Tibial nerve (tissue), 4 donors: ENCODE data around the gene GSG1L. TPM values are rescaled to one million over a fixed set of nuclear protein-coding genes. Genes with fewer than 3 reads are reported as not detected.

ENCODE experiments used
- DNase-seq, 2 donors: peaks; one replicate each; pipeline ENCODE4 v3.0.0-alpha.2; 2019; ENCODE audit warnings: low spot score in 2 of 2
- H3K27ac ChIP-seq, 4 donors: fragments of 200-600 bp; sonication (generic) in 3 of 4; one replicate each; pipeline ENCODE4 v1.5.1; 2017 to 2019; ENCODE audit warnings: mild to moderate bottlenecking in 1 of 4
- H3K27me3 ChIP-seq, 2 donors: fragments of 200-600 bp; sonication (generic) in 1 of 2; one replicate each; pipeline versions ENCODE4 v1.5.1 to v1.6.0; 2017 to 2019
- H3K36me3 ChIP-seq, 3 donors: fragments of 200-600 bp; sonication (generic); one replicate each; pipeline ENCODE4 v1.5.1; 2018 to 2019
- H3K4me1 ChIP-seq, 4 donors: fragments of 200-600 bp; sonication (generic) in 3 of 4; one replicate each; pipeline ENCODE4 v1.5.1; 2017 to 2019
- H3K4me3 ChIP-seq, 4 donors: fragments of 200-600 bp; sonication (generic) in 3 of 4; one replicate each; pipeline ENCODE4 v1.5.1; 2017 to 2019; ENCODE audit warnings: mild to moderate bottlenecking in 1 of 4, moderate library complexity in 1 of 4
- H3K9me3 ChIP-seq, 4 donors: fragments of 200-600 bp; sonication (generic) in 3 of 4; one replicate each; pipeline ENCODE4 v1.5.1; 2017 to 2019
- EP300 ChIP-seq, 2 donors: sonication (generic); formaldehyde crosslinking; IDR thresholded peaks; one replicate each; pipeline ENCODE4 v1.6.1; 2017; ENCODE audit warnings: antibody characterized with exemption in 2 of 2, mild to moderate bottlenecking in 1 of 2
- POLR2A ChIP-seq, 2 donors: fragments of 450-650 bp; IDR thresholded peaks; one replicate each; pipeline ENCODE4 v1.6.1; 2017; ENCODE audit warnings: antibody characterized with exemption in 2 of 2, mild to moderate bottlenecking in 2 of 2, moderate library complexity in 2 of 2
- WGBS, 2 donors: methylation state at CpG; one replicate each; pipeline ENCODE4 v1.1.5; 2018; 5-methylcytosine and 5-hydroxymethylcytosine counted together
- total RNA-seq, 4 donors: library from RNA; depleted of rRNA; stranded (reverse); fragments of >200 nt; gene quantifications; one replicate each; pipeline ENCODE4 v1.1.0, GENCODE V29; 2016
- TF ChIP-seq, protein P1 (sequence below), 5 experiments: fragments of 200-600 bp in 3 of 5; fragments of 450-650 bp in 2 of 5; sonication (generic) in 3 of 5; IDR thresholded peaks; one replicate each; pipeline ENCODE4 v1.5.1; 2016 to 2019; ENCODE audit warnings: antibody characterized with exemption in 5 of 5, mild to moderate bottlenecking in 3 of 5, moderate library complexity in 2 of 5

Gene GSG1L
- total RNA-seq, 4 donors from 2014 or later: not detected

DNA sequence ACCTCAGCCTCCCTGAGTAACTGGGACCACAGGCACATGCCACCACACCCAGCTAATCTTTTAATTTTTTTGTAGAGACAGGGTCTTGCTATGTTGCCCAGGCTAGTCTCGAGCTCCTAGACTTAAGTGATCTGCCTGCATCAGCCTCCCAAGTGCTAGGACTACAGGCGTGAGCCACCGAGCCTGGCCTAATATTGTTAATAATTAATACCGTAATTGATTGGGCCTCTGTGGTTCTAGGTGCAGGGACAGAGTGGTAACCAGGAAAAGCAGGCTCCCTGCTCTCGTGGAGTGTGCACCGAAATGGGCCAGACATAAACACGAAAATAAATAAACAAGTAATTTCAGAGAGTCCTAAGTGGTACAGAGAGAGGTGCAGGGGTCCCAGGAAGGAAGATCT, 241.0 kb downstream of the GSG1L start:
- no peak overlapping the region for H3K27ac ChIP-seq
- no peaks in the 10 kb centered on the region for H3K9me3 ChIP-seq
- H3K27me3 ChIP-seq: no peaks in the 10 kb centered on the region
- no peak overlapping the region for H3K4me3 ChIP-seq
- DNase-seq: no peak
- WGBS, 2 donors: 78 to 84% methylated on average over 7 of the region's 7 CpGs
- TF ChIP-seq POLR2A (IDR thresholded peaks at IDR 0.05) (no peak), EP300 (IDR thresholded peaks at IDR 0.05) (no peak)
- no peaks in the 10 kb centered on the region for H3K4me1 ChIP-seq
- no peaks in the 10 kb centered on the region for H3K36me3 ChIP-seq

DNA sequence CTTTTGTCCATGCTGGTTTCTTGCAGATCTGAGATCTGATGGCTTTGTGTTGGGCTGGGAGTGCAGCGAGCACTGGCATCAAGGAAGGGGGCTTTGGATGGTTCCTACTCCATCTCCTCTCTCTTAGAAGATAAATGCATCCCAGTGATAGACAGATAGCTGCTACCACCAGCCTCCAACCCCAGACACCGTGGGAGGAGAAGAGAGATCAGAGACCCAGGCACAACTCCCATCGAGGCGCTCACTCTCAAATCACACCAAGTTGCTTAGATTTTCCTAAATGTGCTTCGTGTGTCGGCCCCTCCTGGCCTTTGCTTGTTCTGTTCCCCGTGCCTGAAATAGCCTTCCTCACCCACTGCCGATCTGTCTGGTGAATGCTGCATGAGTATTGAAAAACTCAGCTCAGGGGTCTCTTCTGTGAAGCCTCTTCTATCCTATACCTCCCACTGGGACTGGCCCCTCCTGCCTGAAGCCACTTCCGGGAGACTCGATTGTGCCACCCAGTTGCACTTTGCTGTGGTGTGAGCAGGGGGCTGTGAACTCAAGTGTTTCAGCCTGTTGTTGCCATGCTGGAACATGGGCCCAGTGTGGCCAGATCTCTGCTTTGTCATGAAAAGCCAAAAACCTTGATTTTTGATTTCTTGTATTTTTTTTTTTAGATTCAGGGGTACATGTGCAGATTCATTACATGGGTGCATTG, 242.7 kb downstream of the GSG1L start:
- H3K27me3 ChIP-seq: no peaks in the 10 kb centered on the region
- H3K4me1 ChIP-seq: peaks cover 0 to 4% (median 0%) of the 10 kb centered on the region in 4 donors
- no peak overlapping the region for H3K4me3 ChIP-seq
- TF ChIP-seq POLR2A (IDR thresholded peaks at IDR 0.05) (no peak), EP300 (IDR thresholded peaks at IDR 0.05) (no peak)
- TF ChIP-seq, protein P1, sequence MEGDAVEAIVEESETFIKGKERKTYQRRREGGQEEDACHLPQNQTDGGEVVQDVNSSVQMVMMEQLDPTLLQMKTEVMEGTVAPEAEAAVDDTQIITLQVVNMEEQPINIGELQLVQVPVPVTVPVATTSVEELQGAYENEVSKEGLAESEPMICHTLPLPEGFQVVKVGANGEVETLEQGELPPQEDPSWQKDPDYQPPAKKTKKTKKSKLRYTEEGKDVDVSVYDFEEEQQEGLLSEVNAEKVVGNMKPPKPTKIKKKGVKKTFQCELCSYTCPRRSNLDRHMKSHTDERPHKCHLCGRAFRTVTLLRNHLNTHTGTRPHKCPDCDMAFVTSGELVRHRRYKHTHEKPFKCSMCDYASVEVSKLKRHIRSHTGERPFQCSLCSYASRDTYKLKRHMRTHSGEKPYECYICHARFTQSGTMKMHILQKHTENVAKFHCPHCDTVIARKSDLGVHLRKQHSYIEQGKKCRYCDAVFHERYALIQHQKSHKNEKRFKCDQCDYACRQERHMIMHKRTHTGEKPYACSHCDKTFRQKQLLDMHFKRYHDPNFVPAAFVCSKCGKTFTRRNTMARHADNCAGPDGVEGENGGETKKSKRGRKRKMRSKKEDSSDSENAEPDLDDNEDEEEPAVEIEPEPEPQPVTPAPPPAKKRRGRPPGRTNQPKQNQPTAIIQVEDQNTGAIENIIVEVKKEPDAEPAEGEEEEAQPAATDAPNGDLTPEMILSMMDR (IDR thresholded peaks at IDR 0.05): no peak
- H3K36me3 ChIP-seq: no peaks in the 10 kb centered on the region
- 79 to 87% methylated on average over 10 of the region's 10 CpGs for WGBS, 2 donors
- no peak overlapping the region for H3K27ac ChIP-seq
- H3K9me3 ChIP-seq: no peaks in the 10 kb centered on the region
- no peak for DNase-seq

DNA sequence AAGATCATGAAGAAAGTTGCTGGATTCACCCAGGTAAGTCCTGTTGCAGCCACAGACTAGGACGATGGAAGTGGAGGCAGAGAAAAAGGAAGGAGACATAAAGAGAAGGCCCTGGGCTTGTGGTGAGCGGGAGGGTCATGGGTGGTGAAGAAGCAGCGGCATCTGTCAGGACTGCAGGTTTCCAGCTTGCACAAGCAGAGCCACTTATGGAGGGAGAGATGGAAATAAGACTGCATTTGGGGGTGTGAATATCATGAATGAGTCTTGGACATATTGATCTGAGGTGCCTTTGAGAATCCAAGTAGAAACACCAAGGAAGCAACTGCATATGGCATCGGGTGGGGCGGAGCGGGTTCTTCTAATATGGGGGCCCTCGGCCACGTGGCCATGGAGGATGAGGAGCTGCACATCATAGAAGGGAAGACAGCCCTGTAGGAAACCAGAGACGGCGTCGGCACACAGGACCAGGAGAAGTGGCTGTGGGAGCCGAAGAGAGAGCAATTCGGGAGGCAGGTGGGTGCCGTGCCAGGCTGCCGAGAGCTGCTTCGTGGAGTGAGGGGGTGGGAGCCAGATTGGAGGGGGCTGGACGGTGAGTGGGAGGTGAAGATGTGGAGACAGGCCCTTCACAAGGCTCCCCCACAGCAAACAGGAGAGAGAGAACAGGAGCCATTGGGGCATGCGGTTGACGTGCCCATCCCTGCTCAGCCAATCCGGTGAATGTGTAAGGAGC, 243.5 kb downstream of the GSG1L start:
- peaks cover 0 to 4% (median 0%) of the 10 kb centered on the region in 4 donors for H3K4me1 ChIP-seq
- no peaks in the 10 kb centered on the region for H3K36me3 ChIP-seq
- H3K27ac ChIP-seq: no peak overlapping the region
- no peaks in the 10 kb centered on the region for H3K27me3 ChIP-seq
- H3K4me3 ChIP-seq: no peak overlapping the region
- TF ChIP-seq, protein P1 (IDR thresholded peaks at IDR 0.05): no peak
- TF ChIP-seq EP300 (IDR thresholded peaks at IDR 0.05): no peak
- TF ChIP-seq POLR2A (IDR thresholded peaks at IDR 0.05): no peak
- H3K9me3 ChIP-seq: no peaks in the 10 kb centered on the region
- DNase-seq: no peak
- 85 to 86% methylated on average over 20 of the region's 20 CpGs for WGBS, 2 donors

DNA sequence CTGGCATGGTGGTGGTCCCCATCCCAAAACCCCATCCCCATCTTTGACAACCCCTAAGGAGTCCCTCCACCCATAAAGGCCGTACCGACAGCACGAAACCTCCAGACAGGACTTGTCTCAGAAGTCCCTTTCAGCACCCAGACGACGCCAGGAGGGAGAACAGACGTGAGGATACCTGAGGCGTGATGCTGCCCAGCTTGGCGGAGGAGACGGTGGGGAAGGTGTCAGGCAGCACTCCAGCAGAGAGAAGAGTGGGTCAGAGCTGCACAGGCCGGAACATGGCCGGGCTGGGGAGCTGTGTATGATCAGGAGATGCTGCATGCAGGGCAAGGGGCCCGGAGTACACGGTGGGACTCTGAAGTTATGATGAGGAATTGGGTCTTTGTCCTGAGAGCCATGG, 244.2 kb downstream of the GSG1L start:
- Histone ChIP-seq H3K9me3 (no peaks in the 10 kb centered on the region), H3K36me3 (no peaks in the 10 kb centered on the region), H3K27me3 (no peaks in the 10 kb centered on the region), H3K4me1 (peaks cover 0 to 4% (median 0%) of the 10 kb centered on the region in 4 donors), H3K4me3 (no peak overlapping the region), H3K27ac (no peak overlapping the region)
- WGBS, 2 donors: 87 to 90% methylated on average over 13 of the region's 13 CpGs
- DNase-seq: no peak
- TF ChIP-seq, protein P1 (IDR thresholded peaks at IDR 0.05): no peak
- TF ChIP-seq EP300 (IDR thresholded peaks at IDR 0.05) (no peak), POLR2A (IDR thresholded peaks at IDR 0.05) (no peak)

DNA sequence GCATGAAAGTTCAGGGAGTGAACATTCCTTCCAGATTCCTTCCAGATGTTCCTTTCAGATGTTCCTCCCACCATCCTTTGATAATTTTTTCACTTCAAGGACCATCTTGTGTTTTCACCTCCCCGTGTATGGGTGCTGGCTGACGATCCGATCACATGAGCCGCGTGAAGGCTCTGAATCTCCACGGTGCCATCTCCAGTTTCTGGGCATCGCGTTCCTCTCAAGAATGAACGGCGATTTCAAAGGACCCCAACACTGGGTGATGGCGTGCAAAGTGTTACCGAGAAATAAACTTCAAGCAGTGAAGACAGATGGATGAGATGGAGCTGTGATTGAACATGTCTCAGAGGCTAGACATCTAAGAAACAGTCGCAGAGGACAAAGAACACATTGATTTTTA, 245.3 kb downstream of the GSG1L start:
- H3K4me3 ChIP-seq: no peak overlapping the region
- TF ChIP-seq EP300 (IDR thresholded peaks at IDR 0.05) (no peak), POLR2A (IDR thresholded peaks at IDR 0.05) (no peak)
- TF ChIP-seq, protein P1 (IDR thresholded peaks at IDR 0.05): no peak
- DNase-seq: no peak
- H3K27me3 ChIP-seq: no peaks in the 10 kb centered on the region
- peaks cover 0 to 4% (median 0%) of the 10 kb centered on the region in 4 donors for H3K4me1 ChIP-seq
- H3K27ac ChIP-seq: no peak overlapping the region
- H3K36me3 ChIP-seq: no peaks in the 10 kb centered on the region
- no peaks in the 10 kb centered on the region for H3K9me3 ChIP-seq
- 52 to 62% methylated on average over 13 of the region's 13 CpGs for WGBS, 2 donors
